H1 (cell line): Measurements from ENCODE around the gene ATP5F1C.

Source experiments
- BACH1 ChIP-seq: IDR thresholded peaks from 2 replicates; pipeline ENCODE4 v1.6.1; 2012; ENCODE audit warnings: low read length, improper control_type of control experiment
- CBX8 ChIP-seq: fragments of 300-800, 300-1000 bp; sonication (generic); IDR thresholded peaks from 2 replicates; pipeline ENCODE4 v1.7.1; 2016; ENCODE audit warnings: low read depth, low read length, borderline replicate concordance
- EZH2 ChIP-seq: fragments of 200-600 bp; sonication (generic); IDR thresholded peaks from 2 replicates; pipeline ENCODE4 v1.7.1; 2012; ENCODE audit warnings: low read depth, mild to moderate bottlenecking, moderate library complexity, low read length, inconsistent platforms; ENCODE audit not compliant: severe bottlenecking
- HDAC6 ChIP-seq: IDR thresholded peaks from one replicate; pipeline ENCODE4 v1.7.1; 2012; ENCODE audit warnings: low read depth, mild to moderate bottlenecking, inconsistent platforms, low read length, moderate library complexity
- JUN ChIP-seq: IDR thresholded peaks from 2 replicates; pipeline ENCODE4 v1.6.1; 2011; ENCODE audit warnings: low read depth, mild to moderate bottlenecking, improper control_type of control experiment, low read length
- JUND ChIP-seq: IDR thresholded peaks from 2 replicates; pipeline ENCODE4 v1.6.1; 2011; ENCODE audit warnings: mild to moderate bottlenecking, improper control_type of control experiment, low read length
- POLR2A ChIP-seq, 2 experiments: IDR thresholded peaks; 1 replicate in 1 of 2; 2 replicates in 1 of 2; pipeline ENCODE4 v1.6.1; 2011; ENCODE audit warnings: low read depth in 2 of 2, low read length in 2 of 2, mild to moderate bottlenecking in 2 of 2; ENCODE audit errors: control extremely low read depth in 1 of 2
- POLR2AphosphoS5 ChIP-seq: IDR thresholded peaks from 2 replicates; pipeline ENCODE4 v1.6.1; 2011; ENCODE audit warnings: low read depth, low read length
- RNF2 ChIP-seq: fragments of 200-900, 300-1000 bp; sonication (generic); IDR thresholded peaks from 2 replicates; pipeline ENCODE4 v1.7.1; 2016; ENCODE audit warnings: borderline replicate concordance, low read depth, mild to moderate bottlenecking, antibody characterized with exemption, low read length; ENCODE audit not compliant: poor library complexity, severe bottlenecking; ENCODE audit errors: missing control alignments
- SIN3A ChIP-seq, 2 experiments: IDR thresholded peaks in 1 of 2; conservative IDR thresholded peaks in 1 of 2; 2 replicates each; pipeline ENCODE4 v1.6.1; 2011 to 2012; ENCODE audit warnings: low read length in 2 of 2, improper control_type of control experiment in 1 of 2, low read depth in 1 of 2, mild to moderate bottlenecking in 1 of 2
- TF ChIP-seq, protein P1 (sequence below), 3 experiments: IDR thresholded peaks; 1 replicate in 2 of 3; 2 replicates in 1 of 3; pipeline versions ENCODE4 v1.5.1 to v1.6.1; 2011; ENCODE audit warnings: low read length in 3 of 3, mild to moderate bottlenecking in 3 of 3, inconsistent platforms in 2 of 3, low read depth in 1 of 3, moderate library complexity in 1 of 3; ENCODE audit not compliant: insufficient read depth in 1 of 3; ENCODE audit errors: control extremely low read depth in 1 of 3

DNA sequence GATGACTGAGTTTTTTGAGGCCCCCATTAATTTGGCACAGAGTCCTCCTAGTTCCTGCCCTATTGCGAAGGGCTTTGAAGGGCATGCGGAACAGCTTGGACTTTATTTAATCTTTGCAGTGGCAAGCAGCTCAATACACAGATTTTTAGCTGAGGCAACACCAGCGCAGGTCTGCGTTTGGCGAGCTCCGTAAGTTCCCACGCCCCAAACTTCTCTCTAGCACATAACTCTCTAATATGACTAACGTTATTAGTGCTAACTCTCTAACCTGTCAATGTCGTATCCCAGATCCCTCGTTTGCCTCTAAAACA is 30.0 kb downstream of the ATP5F1C start:
- no peak for TF ChIP-seq EZH2
- no peak for TF ChIP-seq BACH1
- no peak for TF ChIP-seq POLR2AphosphoS5
- TF ChIP-seq CBX8: no peak
- no peak for TF ChIP-seq HDAC6
- no peak for TF ChIP-seq POLR2A (IDR thresholded peaks at IDR 0.05; ENCODE audit: control extremely low read depth in 1 of 2, low read depth in 2 of 2, low read length in 2 of 2)
- TF ChIP-seq JUN: no peak
- no peak for TF ChIP-seq RNF2
- TF ChIP-seq, protein P1, sequence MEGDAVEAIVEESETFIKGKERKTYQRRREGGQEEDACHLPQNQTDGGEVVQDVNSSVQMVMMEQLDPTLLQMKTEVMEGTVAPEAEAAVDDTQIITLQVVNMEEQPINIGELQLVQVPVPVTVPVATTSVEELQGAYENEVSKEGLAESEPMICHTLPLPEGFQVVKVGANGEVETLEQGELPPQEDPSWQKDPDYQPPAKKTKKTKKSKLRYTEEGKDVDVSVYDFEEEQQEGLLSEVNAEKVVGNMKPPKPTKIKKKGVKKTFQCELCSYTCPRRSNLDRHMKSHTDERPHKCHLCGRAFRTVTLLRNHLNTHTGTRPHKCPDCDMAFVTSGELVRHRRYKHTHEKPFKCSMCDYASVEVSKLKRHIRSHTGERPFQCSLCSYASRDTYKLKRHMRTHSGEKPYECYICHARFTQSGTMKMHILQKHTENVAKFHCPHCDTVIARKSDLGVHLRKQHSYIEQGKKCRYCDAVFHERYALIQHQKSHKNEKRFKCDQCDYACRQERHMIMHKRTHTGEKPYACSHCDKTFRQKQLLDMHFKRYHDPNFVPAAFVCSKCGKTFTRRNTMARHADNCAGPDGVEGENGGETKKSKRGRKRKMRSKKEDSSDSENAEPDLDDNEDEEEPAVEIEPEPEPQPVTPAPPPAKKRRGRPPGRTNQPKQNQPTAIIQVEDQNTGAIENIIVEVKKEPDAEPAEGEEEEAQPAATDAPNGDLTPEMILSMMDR (IDR thresholded peaks at IDR 0.05; ENCODE audit: control extremely low read depth in 1 of 3, insufficient read depth in 1 of 3, low read depth in 1 of 3, low read length in 3 of 3): no peak
- TF ChIP-seq SIN3A (conservative IDR thresholded peaks at IDR 0.05 in 1 of 2, IDR thresholded peaks at IDR 0.05 in 1 of 2; ENCODE audit: low read depth in 1 of 2, low read length in 2 of 2): no peak
- no peak for TF ChIP-seq JUND
